GM08714 (cell line): ENCODE measurements around the gene GPX3.

ENCODE experiments used
- H3K4me3 ChIP-seq: fragments of 200-500 bp; sonication (Bioruptor generic); 2 replicates; pipeline ENCODE4 v1.5.1; 2014; ENCODE audit warnings: mild to moderate bottlenecking, low read length, inconsistent platforms
- ZNF274 ChIP-seq: IDR thresholded peaks from 2 replicates; pipeline ENCODE4 v1.6.1; 2012; ENCODE audit warnings: mild to moderate bottlenecking, low read depth, low read length

GPX3 gene

GRCh38 chr5:151051931-151052608 is 31.7 kb downstream of the GPX3 start:
- H3K4me3 ChIP-seq, result no peak overlapping the region
- no peak for TF ChIP-seq ZNF274

DNA sequence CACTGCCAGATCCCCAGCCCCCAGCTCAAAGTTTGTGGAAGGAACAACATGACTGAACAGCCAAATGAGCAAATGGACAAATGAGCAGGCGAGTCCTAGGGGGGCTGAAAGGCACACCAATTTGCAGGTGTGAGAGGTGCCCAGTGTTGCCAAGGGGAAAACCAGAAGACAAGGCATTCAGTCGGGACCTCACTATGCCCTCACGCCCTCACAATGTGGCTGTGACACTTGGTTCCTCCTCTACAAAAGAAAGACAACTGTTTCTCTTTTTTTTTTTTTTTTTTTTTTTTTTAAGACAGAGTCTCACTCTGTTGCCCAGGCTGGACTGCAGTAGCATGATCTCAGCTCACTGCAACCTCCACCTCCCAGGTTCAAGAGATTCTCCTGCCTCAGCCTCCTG is 32.4 kb downstream of the GPX3 start:
- TF ChIP-seq ZNF274, result no peak
- no peak overlapping the region for H3K4me3 ChIP-seq

- no peak for TF ChIP-seq ZNF274
- H3K4me3 ChIP-seq, result no peak overlapping the region
These were observed 33.5 kb downstream of the GPX3 start for GRCh38 chr5:151053796-151054462.

- no peak for TF ChIP-seq ZNF274
- H3K4me3 ChIP-seq, result no peak overlapping the region
These were observed 34.3 kb downstream of the GPX3 start for GRCh38 chr5:151054709-151055108.

DNA sequence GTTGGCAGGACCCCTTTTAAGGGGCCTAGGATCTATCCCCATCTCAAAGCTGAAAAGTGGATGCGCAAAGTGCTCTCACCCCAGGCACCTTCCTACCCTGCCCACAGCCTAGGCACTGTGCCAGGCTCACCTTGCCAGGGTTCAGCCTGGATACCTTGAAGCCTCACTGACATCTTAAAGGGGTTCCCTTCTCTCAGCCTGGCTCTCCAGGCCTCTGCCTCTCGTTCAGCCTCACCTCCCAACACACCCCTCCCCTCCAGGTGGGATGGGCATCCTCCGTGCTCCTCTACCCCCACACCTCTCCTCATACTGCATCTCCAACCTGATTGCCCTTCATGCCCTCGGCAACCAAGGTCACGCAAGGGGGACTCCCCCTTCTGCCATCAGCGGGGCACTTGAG is 34.9 kb downstream of the GPX3 start:
- no peak for TF ChIP-seq ZNF274
- no peak overlapping the region for H3K4me3 ChIP-seq

DNA sequence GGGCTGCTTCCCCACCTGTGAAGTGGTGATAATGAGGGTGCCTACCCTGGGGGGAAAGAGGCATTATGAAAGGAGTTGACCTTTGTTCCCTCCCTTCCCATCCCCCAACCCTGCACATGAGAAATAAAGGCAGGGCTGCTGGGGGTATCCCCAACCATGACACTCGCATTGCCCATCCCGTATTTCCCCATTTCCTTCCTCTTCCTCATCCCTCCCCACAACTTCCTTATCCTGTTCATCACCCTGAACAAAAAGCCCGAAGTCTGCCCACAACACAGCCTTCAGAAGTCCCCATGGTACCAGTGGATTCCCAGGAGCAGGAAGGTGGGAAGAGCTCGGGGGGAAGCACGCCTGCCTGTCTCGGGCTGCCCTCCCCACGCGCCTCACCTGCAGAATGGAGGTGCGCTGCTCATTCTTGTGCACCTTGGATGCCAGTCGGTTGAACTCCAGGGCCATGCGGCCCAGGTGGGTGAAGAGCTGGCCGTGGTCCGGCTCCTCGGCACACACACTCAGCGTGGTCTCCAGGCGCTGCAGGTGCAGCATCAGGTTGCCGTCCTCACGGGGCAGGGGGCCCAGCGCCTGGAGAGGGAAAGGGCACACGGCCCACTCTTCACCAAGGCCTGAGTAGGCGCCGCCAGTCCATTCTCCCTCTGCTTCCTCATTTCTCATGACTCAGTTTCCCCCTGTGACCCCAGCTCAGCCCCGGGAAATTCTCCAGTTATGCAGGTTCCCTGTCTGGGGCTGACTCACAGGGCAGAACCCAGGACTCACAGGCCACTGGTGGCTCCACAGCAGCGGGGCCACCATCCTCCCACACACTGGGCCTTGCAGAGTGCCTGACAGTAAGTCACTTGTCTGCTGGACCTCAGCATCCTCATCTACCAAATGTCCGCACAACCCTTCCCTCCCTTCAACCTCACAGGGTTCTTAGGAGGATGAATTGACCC is 36.3 kb downstream of the GPX3 start:
- no peak overlapping the region for H3K4me3 ChIP-seq
- no peak for TF ChIP-seq ZNF274

DNA sequence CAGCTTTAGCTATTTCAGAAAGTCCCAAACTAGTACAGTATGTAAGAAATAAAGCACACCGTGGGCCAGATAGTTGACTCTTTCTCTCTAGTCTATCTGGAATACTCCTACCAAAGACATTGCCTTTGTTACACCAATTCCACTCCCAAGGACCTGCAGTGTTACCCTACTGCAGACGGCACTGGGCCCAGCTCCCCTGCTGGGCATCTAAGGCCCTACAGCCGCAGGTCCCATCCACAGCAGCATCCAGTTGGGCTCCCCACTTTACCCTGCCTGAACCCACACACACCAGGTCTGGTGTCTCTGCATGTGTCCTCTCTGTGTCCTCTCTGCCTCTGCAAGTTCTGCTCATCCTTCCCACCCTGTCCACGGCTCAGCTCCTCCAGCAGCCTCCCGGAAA is 37.9 kb downstream of the GPX3 start:
- no peak overlapping the region for H3K4me3 ChIP-seq
- no peak for TF ChIP-seq ZNF274

DNA sequence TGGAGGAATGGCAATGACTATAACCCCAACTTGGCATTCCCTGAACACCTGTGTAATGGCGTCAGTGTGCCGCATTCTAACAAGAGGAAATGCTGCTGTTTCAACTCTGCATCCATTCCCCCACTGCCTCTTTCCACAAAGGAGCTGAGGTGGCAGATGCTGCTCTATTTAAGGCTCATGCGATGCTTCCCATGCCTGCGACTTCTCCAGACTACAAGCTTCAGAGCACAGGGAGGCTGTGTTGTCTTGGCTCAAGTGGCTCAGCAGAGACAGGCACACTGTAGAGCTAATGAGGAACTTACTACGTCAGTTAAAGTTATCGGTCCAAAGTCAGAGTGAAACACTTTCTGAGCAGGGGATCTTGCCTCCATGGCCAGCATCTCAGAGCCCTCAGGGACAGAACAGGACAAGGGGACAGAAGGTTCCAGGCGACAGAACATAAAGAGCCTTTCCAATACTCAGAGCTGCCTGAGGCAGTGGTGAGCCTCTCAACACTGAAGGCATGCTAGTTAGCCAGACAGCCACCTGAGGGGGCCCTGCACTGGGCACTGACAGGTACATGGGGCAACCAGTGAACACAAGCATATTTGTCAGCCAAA is 38.6 kb downstream of the GPX3 start:
- TF ChIP-seq ZNF274, result no peak
- H3K4me3 ChIP-seq, result peak overlapping the region; percentile 21; the same call in 1 of the 2 replicates

DNA sequence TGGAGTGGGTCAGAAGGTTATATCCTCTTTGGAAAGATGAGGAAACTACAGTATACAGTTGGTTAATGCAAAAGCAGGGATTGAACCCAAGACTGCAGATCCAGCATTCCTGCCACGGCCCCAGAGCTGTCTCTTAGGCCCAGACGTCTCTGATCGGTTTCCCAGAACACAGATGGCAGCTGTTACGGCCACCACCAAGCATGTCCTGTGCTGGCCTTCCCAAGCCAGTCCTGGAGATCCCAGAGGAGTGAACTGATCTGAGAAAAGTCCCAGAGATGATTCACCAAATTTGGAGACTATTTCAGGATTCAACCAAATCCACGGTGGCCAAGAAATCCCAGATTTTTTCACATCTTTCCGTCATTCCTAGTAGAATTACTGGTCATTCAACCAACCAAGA is 40.4 kb downstream of the GPX3 start:
- TF ChIP-seq ZNF274, result no peak
- no peak overlapping the region; the same call in 1 of the 2 replicates for H3K4me3 ChIP-seq

- no peak overlapping the region for H3K4me3 ChIP-seq
- no peak for TF ChIP-seq ZNF274
These were observed 42.2 kb downstream of the GPX3 start for GRCh38 chr5:151062405-151063141.

DNA sequence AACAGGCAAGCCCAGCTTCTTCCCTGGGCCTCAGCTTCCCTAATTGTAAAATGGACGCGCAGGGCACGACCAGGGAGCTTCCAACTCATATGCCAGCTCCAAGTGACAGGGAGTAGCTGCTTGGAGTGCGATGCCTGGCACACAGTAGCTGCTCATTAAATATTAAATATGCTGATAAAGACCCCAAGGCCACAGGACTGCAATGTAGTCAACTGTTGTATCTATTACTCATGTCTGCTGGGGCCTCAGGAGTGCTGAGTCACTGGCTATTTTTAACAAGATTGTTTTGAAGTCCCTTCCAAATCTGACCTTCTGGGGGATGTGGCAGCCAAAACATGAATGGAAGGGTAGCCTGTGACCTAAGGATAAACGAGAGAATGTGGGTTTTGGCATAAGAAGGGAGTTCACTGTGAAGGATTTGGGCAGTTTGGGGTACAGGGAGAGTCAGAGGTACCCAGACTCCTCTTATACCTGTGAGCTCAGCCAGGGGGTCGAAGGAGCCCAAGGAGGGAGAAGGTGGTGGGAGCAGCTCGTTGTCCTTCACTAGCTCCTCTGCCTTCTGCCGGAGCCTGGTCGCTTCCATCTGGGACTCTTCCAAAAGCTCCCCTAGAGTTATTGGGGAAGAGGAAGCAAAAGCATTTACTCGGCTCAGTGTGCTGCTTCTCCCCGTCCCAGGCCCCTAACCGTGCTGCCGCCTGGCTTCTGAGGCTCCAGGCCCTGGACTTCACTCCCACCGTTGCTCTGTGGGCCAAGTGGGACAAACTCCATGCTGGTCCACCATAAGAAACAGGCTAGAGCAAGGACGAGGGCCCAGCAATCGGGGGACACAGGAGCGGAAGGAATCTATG is 43.0 kb downstream of the GPX3 start:
- no peak for TF ChIP-seq ZNF274
- no peak overlapping the region for H3K4me3 ChIP-seq

- H3K4me3 ChIP-seq, result no peak overlapping the region
- TF ChIP-seq ZNF274, result no peak
These were observed 44.6 kb downstream of the GPX3 start for GRCh38 chr5:151064916-151065499.
